ENCODE results near the gene ATP11A.

Gene ATP11A

DNA sequence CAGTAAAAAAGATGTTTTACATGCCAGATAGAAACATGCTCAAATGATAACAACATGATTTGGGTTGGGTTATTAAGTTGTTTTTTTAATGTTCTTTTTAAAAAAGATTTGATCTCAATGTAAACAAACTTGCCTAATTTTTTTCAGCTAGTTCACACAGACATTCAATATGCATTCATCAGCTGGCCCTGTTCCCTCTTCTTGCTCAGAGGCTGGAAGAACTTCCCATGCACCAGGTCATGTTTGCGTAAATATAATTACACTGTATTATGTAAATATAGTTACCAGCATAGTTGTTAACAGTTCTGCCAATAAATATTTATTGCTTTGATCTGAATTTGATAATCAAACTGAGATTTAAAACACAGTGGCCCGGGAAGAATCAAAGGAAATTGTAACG is 70.6 kb downstream of the ATP11A start:
- 94 to 100% methylated on average over 2 to 3 of the region's 3 CpGs for WGBS, 2 experiments
- Histone ChIP-seq H3K9me3 (ENCODE audit: control insufficient read depth, low read length) (no peaks in the 10 kb centered on the region), H3K36me3 (ENCODE audit: control insufficient read depth, insufficient read depth, low read length) (no peaks in the 10 kb centered on the region), H3K27me3 (ENCODE audit: control insufficient read depth, insufficient read depth, low read length, poor library complexity, severe bottlenecking) (no peaks in the 10 kb centered on the region), H3K4me3 (ENCODE audit: insufficient read depth, low read depth, low read length) (no peak overlapping the region), H3K4me1 (ENCODE audit: control insufficient read depth, insufficient read depth, low read length) (peaks cover 35% of the 10 kb centered on the region), H3K27ac (ENCODE audit: insufficient read depth, low read depth, low read length, poor library complexity, severe bottlenecking) (no peak overlapping the region)

DNA sequence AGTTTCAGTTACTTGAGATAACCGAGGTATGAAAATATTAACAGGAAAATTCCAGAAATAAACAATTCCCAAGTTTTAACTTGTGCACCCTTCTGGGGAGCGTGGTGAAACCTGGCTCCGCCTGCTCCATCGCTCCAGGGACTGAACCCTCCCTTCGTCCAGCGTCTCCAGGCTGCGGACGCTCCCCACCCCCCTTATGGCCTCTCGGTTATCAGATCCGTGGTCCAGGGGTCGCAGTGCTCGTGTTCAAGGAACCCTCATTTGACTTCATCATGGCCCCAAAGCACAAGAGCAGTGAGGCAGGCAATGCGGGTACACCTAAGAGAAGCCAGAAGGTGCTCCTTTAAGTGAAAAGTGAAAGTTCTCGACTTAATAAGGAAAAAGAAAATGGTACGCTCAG is 71.1 kb downstream of the ATP11A start:
- H3K27ac ChIP-seq (ENCODE audit: insufficient read depth, low read depth, low read length, poor library complexity, severe bottlenecking) = no peak overlapping the region
- no peak overlapping the region for H3K4me3 ChIP-seq (ENCODE audit: insufficient read depth, low read depth, low read length)
- H3K9me3 ChIP-seq (ENCODE audit: control insufficient read depth, low read length) = no peaks in the 10 kb centered on the region
- no peaks in the 10 kb centered on the region for H3K36me3 ChIP-seq (ENCODE audit: control insufficient read depth, insufficient read depth, low read length)
- peaks cover 35% of the 10 kb centered on the region for H3K4me1 ChIP-seq (ENCODE audit: control insufficient read depth, insufficient read depth, low read length)
- H3K27me3 ChIP-seq (ENCODE audit: control insufficient read depth, insufficient read depth, low read length, poor library complexity, severe bottlenecking) = no peaks in the 10 kb centered on the region
- 87 to 89% methylated on average over 15 of the region's 15 CpGs for WGBS, 2 experiments

DNA sequence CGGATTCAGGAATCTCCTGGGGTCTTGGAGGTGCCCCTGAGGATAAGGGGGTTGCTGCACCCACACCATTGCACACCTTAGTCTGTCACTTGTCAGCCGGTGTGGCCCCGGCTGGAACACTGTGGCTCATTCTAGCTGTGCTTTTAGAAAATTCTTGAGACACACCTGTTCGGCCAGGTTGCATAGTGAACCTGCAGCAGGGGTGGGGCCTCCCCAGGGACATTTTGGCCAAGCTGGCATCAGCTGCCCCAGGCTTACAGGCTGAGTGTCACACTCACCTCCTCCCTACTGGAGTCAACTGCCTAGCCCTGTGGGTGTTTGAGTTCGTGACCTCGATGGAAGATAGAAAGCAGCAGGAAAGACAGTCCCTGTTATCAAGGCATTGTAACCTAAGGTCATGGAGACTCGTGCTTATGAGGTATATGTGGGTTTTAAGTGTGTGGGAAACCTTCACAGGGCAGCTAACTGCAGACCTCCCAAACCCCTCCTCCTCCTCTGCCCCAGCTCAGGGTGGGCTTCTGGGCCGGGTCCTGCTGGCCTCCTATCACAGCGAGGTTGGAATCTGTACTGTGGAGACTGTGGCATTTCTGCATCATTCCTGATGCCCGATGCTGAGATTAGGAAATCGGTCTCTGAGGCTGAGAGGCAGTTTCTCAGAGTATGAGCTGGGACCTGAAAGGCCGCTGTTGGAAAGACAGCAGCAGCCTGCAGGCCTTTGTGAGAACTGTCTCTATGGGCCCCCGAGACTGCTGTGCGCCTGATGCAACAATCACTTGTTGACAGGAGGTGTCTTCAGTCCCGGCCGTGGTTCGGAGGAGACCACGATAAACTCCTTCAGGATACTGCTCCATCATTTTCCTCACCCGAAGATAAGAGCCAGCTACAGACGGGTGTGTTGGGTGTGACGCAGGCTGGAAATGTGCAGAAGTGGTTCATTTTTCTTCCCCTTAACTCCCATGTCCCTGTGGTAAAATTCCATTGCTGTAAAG is 72.2 kb downstream of the ATP11A start:
- no peaks in the 10 kb centered on the region for H3K9me3 ChIP-seq (ENCODE audit: control insufficient read depth, low read length)
- H3K36me3 ChIP-seq (ENCODE audit: control insufficient read depth, insufficient read depth, low read length) = no peaks in the 10 kb centered on the region
- WGBS, 2 experiments = 81 to 82% methylated on average over 21 of the region's 21 CpGs
- peaks cover 24% of the 10 kb centered on the region for H3K4me1 ChIP-seq (ENCODE audit: control insufficient read depth, insufficient read depth, low read length)
- H3K27me3 ChIP-seq (ENCODE audit: control insufficient read depth, insufficient read depth, low read length, poor library complexity, severe bottlenecking) = no peaks in the 10 kb centered on the region
- peak overlapping the region; percentile 46 for H3K27ac ChIP-seq (ENCODE audit: insufficient read depth, low read depth, low read length, poor library complexity, severe bottlenecking)
- H3K4me3 ChIP-seq (ENCODE audit: insufficient read depth, low read depth, low read length) = no peak overlapping the region

DNA sequence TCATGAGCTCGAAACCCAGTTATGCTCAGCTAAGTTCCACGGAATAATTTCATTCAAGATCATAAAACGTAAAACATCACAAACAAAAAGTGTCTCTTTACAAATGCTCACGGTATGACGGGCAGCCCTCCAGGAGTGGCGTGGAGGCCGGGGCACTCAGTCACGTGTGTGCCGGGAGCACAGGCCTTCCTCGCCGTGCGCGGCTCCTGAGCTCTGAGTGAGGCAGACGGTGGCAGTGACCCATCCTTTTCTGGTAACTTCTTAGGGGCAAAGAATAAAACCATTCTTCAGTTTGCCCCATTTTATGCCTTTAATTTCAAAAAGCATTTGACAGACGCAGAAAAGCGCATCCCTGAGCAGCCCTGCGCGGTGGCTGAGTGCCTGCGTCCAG is 72.8 kb downstream of the ATP11A start:
- WGBS, 2 experiments = 90 to 91% methylated on average over 19 of the region's 19 CpGs
- H3K4me3 ChIP-seq (ENCODE audit: insufficient read depth, low read depth, low read length) = no peak overlapping the region
- H3K27ac ChIP-seq (ENCODE audit: insufficient read depth, low read depth, low read length, poor library complexity, severe bottlenecking) = no peak overlapping the region
- no peaks in the 10 kb centered on the region for H3K9me3 ChIP-seq (ENCODE audit: control insufficient read depth, low read length)
- no peaks in the 10 kb centered on the region for H3K36me3 ChIP-seq (ENCODE audit: control insufficient read depth, insufficient read depth, low read length)
- H3K27me3 ChIP-seq (ENCODE audit: control insufficient read depth, insufficient read depth, low read length, poor library complexity, severe bottlenecking) = no peaks in the 10 kb centered on the region
- peaks cover 19% of the 10 kb centered on the region for H3K4me1 ChIP-seq (ENCODE audit: control insufficient read depth, insufficient read depth, low read length)

DNA sequence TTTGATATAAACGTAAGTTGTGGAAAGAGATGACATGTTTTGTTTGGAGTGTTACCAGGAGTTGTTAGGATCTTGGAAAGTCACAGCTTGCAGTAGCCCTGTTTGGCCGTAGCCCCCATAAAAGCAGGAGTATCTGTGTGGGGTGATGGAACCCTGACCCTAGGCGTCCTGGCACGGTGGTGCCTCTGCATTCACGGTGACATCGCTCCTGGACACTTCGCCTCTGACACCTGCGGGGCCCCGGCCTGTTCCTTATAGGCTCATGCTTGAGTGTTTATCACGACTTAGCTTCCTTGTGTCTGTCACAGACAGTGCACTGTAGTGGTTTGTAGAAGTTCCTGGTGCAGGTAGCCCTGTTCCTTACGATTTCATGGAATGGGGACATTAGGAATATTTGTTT is 74.2 kb downstream of the ATP11A start:
- Histone ChIP-seq H3K4me1 (ENCODE audit: control insufficient read depth, insufficient read depth, low read length) (peaks cover 20% of the 10 kb centered on the region), H3K27ac (ENCODE audit: insufficient read depth, low read depth, low read length, poor library complexity, severe bottlenecking) (no peak overlapping the region), H3K27me3 (ENCODE audit: control insufficient read depth, insufficient read depth, low read length, poor library complexity, severe bottlenecking) (no peaks in the 10 kb centered on the region), H3K4me3 (ENCODE audit: insufficient read depth, low read depth, low read length) (no peak overlapping the region), H3K36me3 (ENCODE audit: control insufficient read depth, insufficient read depth, low read length) (no peaks in the 10 kb centered on the region), H3K9me3 (ENCODE audit: control insufficient read depth, low read length) (no peaks in the 10 kb centered on the region)
- WGBS, 2 experiments = 97% methylated on average over 11 of the region's 11 CpGs

DNA sequence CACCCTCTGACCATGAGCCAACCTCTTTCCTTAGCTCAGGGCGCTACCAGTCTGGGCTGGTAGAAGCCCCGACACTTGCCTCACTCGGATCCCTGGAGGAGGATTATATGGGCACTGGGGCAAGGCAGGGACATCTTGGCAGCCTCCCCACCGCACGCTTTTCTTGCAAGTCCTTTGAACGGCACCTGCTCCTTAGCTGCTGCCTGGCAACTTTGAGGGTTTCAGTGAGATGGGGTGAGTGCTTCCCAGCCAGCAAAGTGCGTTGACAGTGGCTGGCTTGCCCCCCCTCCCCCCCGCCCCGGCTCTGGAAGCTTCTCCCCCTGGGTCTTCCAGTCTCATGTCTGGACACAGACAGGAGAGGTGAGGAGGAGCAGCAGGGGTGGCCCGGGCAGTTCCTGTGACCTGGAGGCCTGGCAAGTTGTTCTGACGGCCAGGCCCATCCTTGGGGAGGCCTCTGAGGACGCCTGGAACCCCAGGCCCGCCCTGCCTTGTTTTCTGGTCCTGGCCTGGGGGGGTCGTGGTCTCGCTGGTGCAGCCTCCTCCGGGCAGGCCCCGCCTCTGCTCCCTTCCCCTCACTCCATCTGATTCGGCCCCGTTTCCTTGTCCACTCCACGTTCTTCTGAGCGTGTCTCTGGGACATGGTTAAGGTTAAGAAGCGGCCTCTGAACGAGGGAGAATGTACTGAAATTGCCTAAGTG is 75.2 kb downstream of the ATP11A start:
- Histone ChIP-seq H3K27ac (ENCODE audit: insufficient read depth, low read depth, low read length, poor library complexity, severe bottlenecking) (no peak overlapping the region), H3K9me3 (ENCODE audit: control insufficient read depth, low read length) (no peaks in the 10 kb centered on the region), H3K36me3 (ENCODE audit: control insufficient read depth, insufficient read depth, low read length) (no peaks in the 10 kb centered on the region), H3K27me3 (ENCODE audit: control insufficient read depth, insufficient read depth, low read length, poor library complexity, severe bottlenecking) (no peaks in the 10 kb centered on the region), H3K4me1 (ENCODE audit: control insufficient read depth, insufficient read depth, low read length) (peaks cover 29% of the 10 kb centered on the region), H3K4me3 (ENCODE audit: insufficient read depth, low read depth, low read length) (no peak overlapping the region)
- WGBS, 2 experiments = 89 to 90% methylated on average over 23 of the region's 23 CpGs

DNA sequence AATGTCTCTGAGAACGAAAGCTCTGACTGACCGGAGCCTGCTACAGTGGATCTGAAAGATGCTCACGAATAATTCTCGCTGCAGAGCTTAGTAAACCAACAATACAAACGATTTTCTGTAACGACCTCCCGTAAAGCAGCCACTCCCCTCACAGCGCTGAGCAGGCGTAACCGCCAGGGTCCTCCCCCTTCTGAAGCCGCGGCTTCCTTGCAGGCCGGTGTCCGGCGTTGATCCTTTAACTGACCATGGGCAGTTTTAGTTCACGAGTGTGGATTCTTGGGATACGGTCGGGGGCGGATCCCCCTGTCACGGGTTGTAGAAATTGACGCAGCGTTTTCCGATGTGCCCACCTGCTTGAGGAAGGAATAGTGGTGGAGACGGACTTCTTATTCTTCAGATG is 75.9 kb downstream of the ATP11A start:
- Histone ChIP-seq H3K36me3 (ENCODE audit: control insufficient read depth, insufficient read depth, low read length) (no peaks in the 10 kb centered on the region), H3K4me1 (ENCODE audit: control insufficient read depth, insufficient read depth, low read length) (peaks cover 31% of the 10 kb centered on the region), H3K9me3 (ENCODE audit: control insufficient read depth, low read length) (no peaks in the 10 kb centered on the region), H3K27me3 (ENCODE audit: control insufficient read depth, insufficient read depth, low read length, poor library complexity, severe bottlenecking) (no peaks in the 10 kb centered on the region), H3K4me3 (ENCODE audit: insufficient read depth, low read depth, low read length) (no peak overlapping the region), H3K27ac (ENCODE audit: insufficient read depth, low read depth, low read length, poor library complexity, severe bottlenecking) (no peak overlapping the region)
- WGBS, 2 experiments = 91% methylated on average over 24 of the region's 24 CpGs

DNA sequence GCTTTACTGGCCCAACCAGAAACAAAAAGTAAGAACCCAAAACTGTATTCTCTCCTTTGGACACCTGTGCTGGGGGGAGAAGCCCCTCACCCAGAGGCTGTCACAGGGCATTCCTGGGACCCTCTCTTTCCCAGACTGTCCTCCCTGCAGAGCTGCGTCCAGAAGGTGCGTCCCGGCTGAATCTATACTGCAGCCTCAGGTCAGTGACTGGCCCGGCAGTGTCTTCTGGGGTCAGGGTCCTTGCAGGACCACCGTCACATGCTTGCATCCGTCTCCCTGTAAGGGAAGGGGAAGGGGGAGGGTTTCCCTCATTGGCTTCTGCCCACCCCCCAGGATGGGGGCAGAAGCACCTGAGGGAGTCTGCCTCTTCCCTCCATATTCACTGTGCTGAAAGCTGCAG is 76.5 kb downstream of the ATP11A start:
- Histone ChIP-seq H3K36me3 (ENCODE audit: control insufficient read depth, insufficient read depth, low read length) (no peaks in the 10 kb centered on the region), H3K27ac (ENCODE audit: insufficient read depth, low read depth, low read length, poor library complexity, severe bottlenecking) (no peak overlapping the region), H3K4me3 (ENCODE audit: insufficient read depth, low read depth, low read length) (no peak overlapping the region), H3K4me1 (ENCODE audit: control insufficient read depth, insufficient read depth, low read length) (peaks cover 31% of the 10 kb centered on the region), H3K9me3 (ENCODE audit: control insufficient read depth, low read length) (no peaks in the 10 kb centered on the region), H3K27me3 (ENCODE audit: control insufficient read depth, insufficient read depth, low read length, poor library complexity, severe bottlenecking) (no peaks in the 10 kb centered on the region)
- WGBS, 2 experiments = 93 to 95% methylated on average over 6 of the region's 6 CpGs

DNA sequence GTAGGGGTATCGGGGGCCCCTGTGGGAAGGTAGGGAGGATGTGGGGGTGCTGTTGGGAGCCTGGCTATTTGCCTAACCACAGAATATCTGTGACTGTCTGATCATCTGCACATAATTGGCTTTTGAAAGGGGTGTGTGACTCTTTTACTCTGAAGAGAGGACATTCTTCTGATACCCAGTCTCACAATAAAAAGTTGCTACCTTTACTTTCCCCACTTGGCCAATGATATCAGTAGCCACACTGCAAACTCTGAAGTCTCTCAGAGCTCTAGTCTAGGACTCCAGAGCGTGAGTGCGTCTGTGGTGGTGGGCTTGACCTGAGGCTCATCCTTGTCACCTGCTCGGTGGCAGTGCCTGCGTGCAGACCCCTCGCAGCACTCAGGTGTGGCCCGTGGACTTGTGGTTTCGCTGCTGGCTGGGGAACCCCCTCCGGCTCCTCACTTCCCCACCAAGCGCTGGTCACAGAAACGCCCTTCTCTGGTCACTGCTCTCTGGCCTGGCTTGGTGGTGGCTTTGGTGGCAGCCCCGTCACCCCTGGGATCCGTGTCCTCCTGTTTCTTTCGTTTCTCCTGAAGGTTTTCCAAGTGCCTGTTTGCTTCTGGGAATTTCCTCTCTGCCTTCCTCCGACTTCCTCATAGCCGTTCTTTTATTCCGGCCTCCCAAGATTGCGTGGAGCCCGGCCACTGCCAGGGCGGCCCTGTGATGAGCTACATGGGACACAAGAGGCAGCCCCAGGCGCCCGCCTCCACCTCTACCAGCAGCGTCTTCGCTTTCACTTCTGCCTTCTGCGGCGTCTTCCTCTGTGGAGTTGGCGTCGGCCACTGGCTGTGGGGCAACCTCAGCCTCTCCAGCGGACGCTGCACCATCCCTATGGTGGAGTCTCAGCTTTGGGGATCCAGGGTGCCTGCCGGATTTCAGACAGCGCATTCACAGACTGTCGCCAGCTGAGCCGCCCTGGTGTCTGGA is 78.0 kb downstream of the ATP11A start:
- no peaks in the 10 kb centered on the region for H3K27me3 ChIP-seq (ENCODE audit: control insufficient read depth, insufficient read depth, low read length, poor library complexity, severe bottlenecking)
- WGBS, 2 experiments = 93 to 94% methylated on average over 34 of the region's 34 CpGs
- H3K9me3 ChIP-seq (ENCODE audit: control insufficient read depth, low read length) = no peaks in the 10 kb centered on the region
- H3K4me1 ChIP-seq (ENCODE audit: control insufficient read depth, insufficient read depth, low read length) = peaks cover 17% of the 10 kb centered on the region
- H3K27ac ChIP-seq (ENCODE audit: insufficient read depth, low read depth, low read length, poor library complexity, severe bottlenecking) = no peak overlapping the region
- no peak overlapping the region for H3K4me3 ChIP-seq (ENCODE audit: insufficient read depth, low read depth, low read length)
- no peaks in the 10 kb centered on the region for H3K36me3 ChIP-seq (ENCODE audit: control insufficient read depth, insufficient read depth, low read length)
